DMS114 treated with DMSO at 0.1 percent for 48 hours (cell line): ENCODE results near the gene DLGAP1.
"Not testable (repeated sequence)": the region's sequence is repeated elsewhere in the genome, so short reads cannot be mapped to it uniquely, and the experiment has no call there.

Experiments used
- DNase-seq: peaks from one replicate; lab custom pipeline; 2025; ENCODE audit not compliant: unreplicated experiment; lab: John Stamatoyannopoulos, UW

Gene DLGAP1

DNA sequence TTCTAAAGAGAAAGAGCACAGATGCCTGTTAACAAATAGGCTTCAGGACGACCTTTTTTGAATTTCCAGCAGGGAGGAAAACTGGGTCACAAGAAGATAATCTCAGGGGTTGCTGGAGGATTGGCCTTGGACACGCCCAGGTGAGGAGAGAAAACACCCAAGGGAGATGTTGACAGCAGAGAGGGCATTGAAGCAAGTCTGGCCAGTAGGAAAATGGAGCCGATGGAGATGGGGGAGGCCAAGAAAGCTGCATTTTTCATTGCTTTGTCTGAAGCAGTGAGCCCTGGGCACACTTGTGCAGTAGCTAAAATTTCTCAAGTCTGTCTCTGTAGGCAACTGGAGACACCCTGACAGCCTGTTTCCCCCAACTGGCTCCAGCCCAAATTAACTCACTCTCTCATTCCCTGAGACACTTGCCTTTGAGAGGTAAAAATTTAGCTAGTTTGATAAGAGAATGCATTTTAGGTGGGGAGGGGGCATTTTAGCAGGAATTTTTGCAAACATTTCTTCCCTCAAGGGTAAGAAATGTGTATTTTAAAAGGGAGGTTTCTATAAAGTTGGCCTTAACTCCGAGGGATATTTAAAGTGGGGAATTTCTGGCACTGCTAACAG, 839.6 kb downstream of the DLGAP1 start:
- DNase-seq: no peak

- no peak for DNase-seq
These were observed 842.8 kb downstream of the DLGAP1 start for GRCh38 chr18:3612315-3612714.

- DNase-seq: no peak
These were observed 843.6 kb downstream of the DLGAP1 start for GRCh38 chr18:3611313-3612090.

DNA sequence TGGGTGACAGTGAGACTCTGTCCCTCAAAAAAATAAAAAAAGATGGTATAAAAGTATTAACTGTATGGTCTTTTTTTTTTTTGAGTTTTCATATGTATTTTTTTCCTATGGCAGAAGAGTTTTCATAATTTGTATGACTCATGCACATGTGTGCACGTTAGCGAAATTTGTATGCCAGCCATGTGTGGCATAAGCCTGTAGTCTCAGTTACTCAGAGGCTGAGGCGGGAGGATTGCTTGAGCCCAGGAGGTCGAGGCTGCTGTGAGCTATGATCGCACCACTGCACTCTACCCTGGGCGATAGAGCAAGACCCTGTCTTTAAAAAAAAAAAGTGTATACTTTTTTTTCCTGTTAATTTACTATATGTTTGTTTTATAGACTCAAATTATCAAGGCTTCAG, 844.3 kb downstream of the DLGAP1 start:
- no peak for DNase-seq

DNA sequence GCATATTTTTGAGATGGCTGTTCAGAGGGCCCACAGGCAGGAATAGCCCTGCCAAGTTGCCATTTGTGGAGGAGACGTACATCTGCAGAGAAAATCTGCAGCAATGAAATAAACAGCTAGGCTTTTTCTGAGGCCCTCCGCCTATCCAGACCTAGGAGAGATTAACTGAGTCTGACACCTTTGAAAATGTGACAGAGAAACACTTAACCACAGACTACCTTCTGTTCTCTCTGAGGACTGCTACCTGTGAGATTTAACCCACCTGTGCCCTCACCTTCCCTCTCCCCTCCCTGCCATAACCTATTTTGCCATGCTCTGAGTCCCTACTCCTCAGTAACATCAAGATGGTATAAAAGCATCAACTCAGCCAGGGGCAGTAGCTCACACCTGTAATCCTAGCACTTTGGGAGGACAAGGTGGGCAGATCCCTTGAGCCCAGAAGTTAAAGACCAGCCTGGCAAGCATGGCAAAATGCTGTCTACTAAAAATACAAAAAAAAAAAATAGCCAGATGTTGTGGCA, 844.9 kb downstream of the DLGAP1 start:
- no peak for DNase-seq

DNA sequence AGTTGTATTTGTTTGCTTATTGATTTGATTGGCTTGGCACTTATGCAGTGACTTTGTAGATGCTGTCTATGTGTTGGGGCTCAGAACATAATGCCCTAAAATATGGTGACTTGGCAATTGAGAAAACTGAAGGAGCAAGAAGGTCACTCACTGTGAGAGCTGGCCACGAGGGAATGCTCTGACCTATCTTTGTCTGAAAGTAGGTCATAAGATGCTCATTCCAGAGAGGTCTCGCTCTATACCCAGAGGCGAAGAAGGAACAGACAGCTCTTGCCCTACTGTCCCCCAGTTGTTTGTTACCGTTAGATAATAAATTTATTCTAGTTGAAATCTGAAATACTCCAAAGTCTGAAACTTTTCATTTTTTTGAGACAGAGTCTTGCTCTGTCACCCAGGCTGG, 846.6 kb downstream of the DLGAP1 start:
- DNase-seq: no peak

- not testable (repeated sequence) for DNase-seq
These were observed 847.0 kb downstream of the DLGAP1 start for GRCh38 chr18:3608099-3608453.

DNA sequence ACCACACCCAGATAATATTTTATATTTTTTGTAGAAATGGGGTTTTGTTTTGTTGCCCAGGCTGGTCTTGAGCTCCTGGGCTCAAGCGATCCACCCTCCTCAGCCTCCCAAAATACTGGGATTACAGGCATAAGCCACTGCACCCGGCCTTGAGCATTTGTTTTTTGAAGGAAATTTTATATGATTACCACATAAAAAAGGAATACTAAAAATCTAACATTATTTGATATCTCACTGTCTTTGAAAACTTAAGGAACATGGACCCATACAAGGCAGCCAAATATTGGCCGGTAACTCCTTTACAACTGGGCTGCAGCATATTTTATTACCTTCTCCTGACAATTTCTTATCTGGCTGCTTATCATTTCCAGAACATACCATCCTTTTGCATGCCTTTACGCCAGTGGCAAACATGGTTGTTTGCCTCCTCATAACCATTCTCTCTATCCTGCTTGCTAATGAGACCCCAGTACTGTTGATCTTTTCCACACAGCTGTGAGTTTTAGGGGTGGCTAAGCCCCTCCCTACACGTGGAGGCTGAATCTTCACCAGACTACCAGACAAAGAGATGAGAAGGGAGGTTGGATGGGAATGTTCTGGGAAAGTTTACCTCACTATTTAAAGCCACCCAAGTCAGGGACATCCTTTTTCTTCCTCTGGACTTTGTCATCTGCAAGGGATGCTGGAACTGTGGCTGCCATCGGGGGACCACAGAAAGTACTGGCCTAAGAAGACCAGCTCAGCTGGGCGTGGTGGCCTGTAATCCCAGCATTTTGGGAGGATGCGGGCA, 847.6 kb downstream of the DLGAP1 start:
- DNase-seq: no peak

GRCh38 chr18:3606863-3607262, 848.2 kb downstream of the DLGAP1 start:
- DNase-seq: not testable (repeated sequence)

GRCh38 chr18:3605954-3606443, 849.1 kb downstream of the DLGAP1 start:
- DNase-seq: peak; percentile 93

DNA sequence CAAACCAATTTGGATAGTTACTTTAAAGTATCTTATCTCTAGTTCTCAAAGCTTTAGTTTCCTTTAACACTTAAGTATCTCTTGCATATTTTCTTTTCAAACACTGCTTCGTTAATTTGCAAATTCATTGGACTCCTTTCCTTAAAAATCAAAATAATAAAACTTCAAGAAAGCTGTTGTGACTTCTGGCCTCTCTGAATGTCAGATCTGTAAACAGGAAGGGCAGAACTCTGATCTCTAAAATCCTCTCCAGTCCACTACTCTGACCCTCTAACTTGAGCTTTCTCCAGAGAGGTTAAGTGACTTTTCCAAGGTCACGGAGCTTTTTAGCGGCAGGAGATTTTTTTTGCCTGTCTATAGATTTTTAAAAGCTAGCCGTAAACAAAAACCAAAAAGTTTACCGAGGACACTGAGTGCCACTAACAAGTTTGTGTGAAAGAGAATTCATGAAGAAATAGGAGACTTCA, 849.6 kb downstream of the DLGAP1 start:
- peak; percentile 93 for DNase-seq

DNA sequence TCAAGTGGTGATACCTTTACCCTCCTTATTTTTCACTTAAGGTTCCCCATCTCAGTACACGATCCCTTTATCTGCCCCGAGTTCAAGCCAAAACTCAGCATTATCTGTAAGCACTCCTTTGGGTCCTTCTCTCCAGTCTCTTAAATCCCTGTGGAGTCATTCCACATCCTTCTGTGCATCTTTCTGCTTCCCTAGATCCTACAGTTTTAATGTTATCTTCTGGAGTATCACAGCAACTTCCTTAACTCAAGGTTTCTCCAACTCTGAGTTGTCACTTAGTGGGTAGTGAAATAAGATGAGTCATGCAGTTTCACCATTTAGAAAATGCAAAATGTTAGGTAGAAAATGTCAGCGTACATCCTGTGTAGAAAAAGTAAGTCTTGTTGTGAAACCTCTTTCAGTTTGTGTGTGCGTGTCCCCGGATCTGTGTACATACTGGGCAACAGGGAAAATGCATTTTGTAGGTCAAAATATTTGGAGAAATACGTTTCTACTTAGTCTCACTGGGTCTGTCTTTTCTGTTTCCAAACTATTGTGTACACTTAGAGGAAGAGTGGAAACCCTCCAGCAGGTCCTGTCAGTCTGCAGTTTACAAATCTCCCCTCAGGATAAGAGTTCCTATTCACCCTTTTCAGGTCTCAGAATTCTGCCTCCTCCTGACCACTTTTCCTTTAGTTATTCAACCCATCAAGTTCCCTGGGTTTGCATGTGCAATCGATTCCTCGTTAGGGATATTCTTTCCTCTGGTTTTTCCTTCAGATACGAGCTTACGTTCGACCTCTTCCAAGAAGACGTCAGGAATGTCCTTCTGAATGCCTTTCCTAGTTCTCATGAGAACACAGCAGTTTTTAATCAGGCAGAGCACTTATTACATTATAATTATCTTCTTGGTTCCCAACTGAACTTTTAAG, 850.4 kb downstream of the DLGAP1 start:
- DNase-seq: peak; percentile 86

- DNase-seq: no peak
These were observed 850.9 kb downstream of the DLGAP1 start for GRCh38 chr18:3604235-3604497.

DNA sequence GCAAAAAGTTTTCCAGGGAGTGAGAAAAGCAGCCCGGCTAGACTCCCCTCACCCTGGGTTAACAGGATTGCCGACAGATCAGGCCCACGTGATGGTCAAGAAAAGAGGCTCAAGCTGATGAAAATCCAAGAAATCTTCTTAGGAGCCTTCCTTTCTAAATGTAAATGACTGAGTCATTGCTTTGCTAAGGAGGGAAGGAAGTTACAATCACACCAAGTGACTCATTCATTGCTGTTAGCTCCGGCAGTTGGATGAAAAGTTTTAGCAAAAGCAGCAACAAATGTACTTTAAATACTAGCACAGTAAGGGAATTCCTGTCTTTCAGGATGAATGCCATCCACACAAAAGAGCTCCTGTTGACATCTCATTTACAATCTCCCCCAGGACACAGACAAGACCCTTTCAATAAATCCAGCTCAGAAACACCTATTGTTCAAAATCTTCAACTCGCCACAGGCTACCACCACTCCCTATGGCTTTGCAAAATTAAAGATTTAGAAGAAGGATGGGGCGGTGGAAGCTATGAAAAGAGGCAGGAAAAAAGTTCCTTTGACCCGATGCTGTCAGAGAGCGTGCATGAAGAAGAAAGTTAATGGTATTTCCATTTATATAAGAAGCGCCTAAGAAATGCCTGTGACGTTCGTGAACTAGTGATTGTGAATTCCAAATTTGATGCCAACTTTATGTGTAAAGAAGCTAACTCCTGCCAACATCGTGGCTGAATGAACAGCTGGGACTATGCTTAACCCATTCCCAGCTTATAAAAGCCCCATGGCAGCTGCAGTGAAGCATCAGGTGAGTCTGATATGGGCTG, 851.5 kb downstream of the DLGAP1 start:
- peak; percentile 83 for DNase-seq

DNA sequence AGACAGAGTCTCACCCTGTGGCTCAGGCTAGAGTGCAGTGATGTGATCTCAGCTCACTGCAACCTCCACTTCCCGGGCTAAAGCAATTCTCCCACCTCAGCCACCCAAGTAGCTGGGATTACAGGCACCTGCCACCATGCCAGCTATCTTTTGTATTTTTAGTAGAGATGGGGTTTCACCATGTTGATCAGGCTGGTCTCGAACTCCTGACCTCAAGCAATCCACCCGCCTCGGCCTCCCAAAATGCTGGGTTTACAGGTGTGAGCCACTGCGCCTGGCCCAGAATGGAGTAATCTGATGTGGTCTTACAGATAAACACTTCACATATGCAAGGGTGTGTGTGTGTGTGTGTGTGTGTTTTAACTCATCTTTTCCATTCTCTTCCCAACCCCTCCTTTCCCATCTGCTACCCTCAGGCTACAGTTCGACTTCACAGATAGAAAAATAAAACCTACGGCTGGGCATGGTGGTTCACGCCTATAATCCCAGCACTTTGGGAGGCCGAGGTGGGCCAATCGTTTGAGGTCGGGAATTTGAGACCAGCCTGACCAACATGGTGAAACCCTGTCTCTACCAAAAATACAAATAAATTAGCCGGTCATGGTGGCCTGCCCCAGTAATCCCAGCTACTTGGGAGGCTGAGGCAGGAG, 853.9 kb downstream of the DLGAP1 start:
- not testable (repeated sequence) for DNase-seq

DNA sequence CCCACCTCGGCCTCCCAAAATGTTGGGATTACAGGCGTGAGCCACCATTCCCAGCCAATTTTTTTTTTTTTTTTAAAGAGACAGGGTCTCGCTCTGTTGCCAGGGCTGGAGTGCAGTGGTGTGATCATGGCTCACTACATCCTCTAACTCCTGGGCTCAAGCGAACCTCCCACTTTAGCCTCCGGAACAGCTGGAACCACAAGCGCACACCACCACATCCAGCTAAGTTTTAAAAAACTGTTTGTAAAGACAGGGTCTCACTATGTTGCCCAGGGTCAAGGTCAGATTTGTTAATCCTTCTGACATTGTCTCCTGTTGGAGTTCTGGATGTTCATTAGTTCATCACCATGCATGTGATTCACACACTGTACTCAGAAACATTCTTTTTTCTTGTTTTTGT, 855.2 kb downstream of the DLGAP1 start:
- no peak for DNase-seq

DNA sequence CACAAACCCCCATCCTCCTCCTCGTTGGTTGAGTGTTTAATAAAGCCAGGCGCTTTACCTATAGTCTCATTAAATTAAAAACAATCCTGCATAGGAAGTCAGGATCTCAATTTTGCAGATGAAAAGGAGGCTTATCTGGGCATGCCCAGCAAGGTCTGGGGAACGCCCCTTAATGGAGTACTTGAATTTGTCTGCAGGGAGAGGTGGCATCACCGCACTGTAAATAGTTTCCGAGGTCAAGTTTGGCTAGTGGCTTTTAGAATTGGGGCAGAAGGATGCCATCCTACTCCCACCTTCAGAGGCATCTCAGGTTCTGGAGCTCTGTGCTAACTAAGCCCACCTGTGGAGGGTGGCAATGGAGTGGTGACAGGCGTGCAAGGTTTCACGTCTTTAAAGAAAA, 855.9 kb downstream of the DLGAP1 start:
- no peak for DNase-seq

DNA sequence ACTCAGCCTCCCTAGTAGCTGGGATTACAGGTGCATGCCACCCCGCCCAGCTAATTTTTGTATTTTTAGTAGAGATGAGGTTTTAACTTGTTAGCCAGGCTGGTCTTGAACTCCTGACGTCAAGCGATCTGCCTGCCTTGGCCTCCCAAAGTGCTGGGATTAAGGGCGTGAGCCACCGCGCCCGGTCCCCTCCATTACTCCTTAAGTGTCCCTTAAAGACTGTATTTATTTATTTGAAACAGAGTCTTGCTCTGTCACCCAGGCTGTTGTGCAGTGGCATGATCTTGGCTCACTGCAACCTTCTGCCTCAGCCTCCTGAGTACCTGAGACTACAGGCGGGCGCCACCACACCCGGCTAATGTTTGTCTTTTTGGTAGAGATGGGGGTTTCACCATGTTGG, 856.5 kb downstream of the DLGAP1 start:
- DNase-seq: no peak
